HG03280 (cell line): ENCODE data around the gene IMPA2.
"Not testable (repeated sequence)": the region's sequence is repeated elsewhere in the genome, so short reads cannot be mapped to it uniquely, and the experiment has no call there.

Source experiments
- ATAC-seq: cut with Tn5 transposase; IDR thresholded peaks from one replicate; pipeline ENCODE4 v1.9.1; 2021; ENCODE audit warnings: mild to moderate bottlenecking, moderate library complexity; ENCODE audit not compliant: unreplicated experiment

The IMPA2 gene

GRCh38 chr18:12067671-12068070, 86.4 kb downstream of the IMPA2 start:
- ATAC-seq, result no peak

- not testable (repeated sequence) for ATAC-seq
Observed at GRCh38 chr18:12068316-12068949, 87.1 kb downstream of the IMPA2 start.

- ATAC-seq, result no peak
Observed at GRCh38 chr18:12068950-12069320, 87.6 kb downstream of the IMPA2 start.

GRCh38 chr18:12071066-12071465, 89.8 kb downstream of the IMPA2 start:
- not testable (repeated sequence) for ATAC-seq

GRCh38 chr18:12072996-12073395, 91.7 kb downstream of the IMPA2 start:
- ATAC-seq, result no peak

GRCh38 chr18:12074736-12075135, 93.4 kb downstream of the IMPA2 start:
- no peak for ATAC-seq

GRCh38 chr18:12076424-12077140, 95.3 kb downstream of the IMPA2 start:
- no peak for ATAC-seq

- not testable (repeated sequence) for ATAC-seq
Observed at GRCh38 chr18:12077994-12078393, 96.7 kb downstream of the IMPA2 start.

GRCh38 chr18:12079491-12080237, 98.4 kb downstream of the IMPA2 start:
- ATAC-seq, result no peak
